ENCODE results near the gene STK16. TPM values are rescaled to one million over a fixed set of nuclear protein-coding genes. Genes with fewer than 3 reads are reported as not detected.

Gene STK16
- total RNA-seq, 2 donors from 2014 or later, result 8.0 to 16.8 TPM

GRCh38 chr2:219244789-219245147 is 511 bp upstream of the STK16 start:
- Histone ChIP-seq H3K9me3 (no peaks in the 10 kb centered on the region), H3K4me3 (peak overlapping the region; percentile 62 to 78), H3K36me3 (replicated peaks in 1 of 2; ENCODE audit: insufficient read depth in 1 of 2, low read depth in 2 of 2) (no peaks in the 10 kb centered on the region), H3K27me3 (no peaks in the 10 kb centered on the region), H3K4me1 (peaks cover 50% of the 10 kb centered on the region), H3K27ac (peak overlapping the region in 3 of 4 donors; percentile 80 to 96 (median 93))
- no peak for ATAC-seq
- intact Hi-C loops (cut with DNase I), result no loop called here
- WGBS, 2 donors, result 8 to 16% methylated on average over 6 of the region's 6 CpGs
- TF ChIP-seq POLR2A (IDR thresholded peaks at IDR 0.05), result no peak
- TF ChIP-seq CTCF (IDR thresholded peaks at IDR 0.05), result no peak
- no peak for DNase-seq

GRCh38 chr2:219245899-219246230 is 586 bp downstream of the STK16 start:
- Histone ChIP-seq H3K36me3 (replicated peaks in 1 of 2; ENCODE audit: insufficient read depth in 1 of 2, low read depth in 2 of 2) (peaks cover 0 to 2% of the 10 kb centered on the region in 2 donors), H3K4me3 (peak overlapping the region; percentile 62 to 78), H3K9me3 (no peaks in the 10 kb centered on the region), H3K27ac (peak overlapping the region; percentile 76 to 96 (median 86)), H3K4me1 (peaks cover 61% of the 10 kb centered on the region), H3K27me3 (no peaks in the 10 kb centered on the region)
- intact Hi-C loops (cut with DNase I), result no loop called here
- DNase-seq, result no peak
- 6 to 12% methylated on average over 10 of the region's 10 CpGs for WGBS, 2 donors
- ATAC-seq, result no peak
- TF ChIP-seq CTCF (IDR thresholded peaks at IDR 0.05) (no peak), POLR2A (IDR thresholded peaks at IDR 0.05) (no peak)

GRCh38 chr2:219246559-219246958 is 1.3 kb downstream of the STK16 start:
- no peak for ATAC-seq
- H3K4me1 ChIP-seq, result peaks cover 67% of the 10 kb centered on the region
- no peak for TF ChIP-seq CTCF (IDR thresholded peaks at IDR 0.05)
- intact Hi-C loops (cut with DNase I), result no loop called here
- DNase-seq, result no peak
- H3K27me3 ChIP-seq, result no peaks in the 10 kb centered on the region
- H3K36me3 ChIP-seq (replicated peaks in 1 of 2; ENCODE audit: insufficient read depth in 1 of 2, low read depth in 2 of 2), result peaks cover 0 to 2% of the 10 kb centered on the region in 2 donors
- no peaks in the 10 kb centered on the region for H3K9me3 ChIP-seq
- H3K4me3 ChIP-seq, result no peak overlapping the region
- H3K27ac ChIP-seq, result peak overlapping the region in 2 of 4 donors; percentile 93 to 96
- 65 to 85% methylated on average over 3 to 10 of the region's 10 CpGs for WGBS, 2 donors

GRCh38 chr2:219247678-219248642 is 2.7 kb downstream of the STK16 start:
- peak overlapping the region; percentile 80 to 96 (median 94) for H3K27ac ChIP-seq
- H3K36me3 ChIP-seq (replicated peaks in 1 of 2; ENCODE audit: insufficient read depth in 1 of 2, low read depth in 2 of 2), result peaks cover 0 to 2% of the 10 kb centered on the region in 2 donors
- no peak overlapping the region for H3K4me3 ChIP-seq
- no peaks in the 10 kb centered on the region for H3K27me3 ChIP-seq
- DNase-seq (peak in 1 of 4 donors; percentile 32), ATAC-seq (no peak)
- intact Hi-C loops (cut with DNase I), result no loop called here
- peaks cover 80% of the 10 kb centered on the region for H3K4me1 ChIP-seq
- no peak for TF ChIP-seq POLR2A (IDR thresholded peaks at IDR 0.05)
- TF ChIP-seq CTCF (IDR thresholded peaks at IDR 0.05), result no peak
- WGBS, 2 donors, result 85 to 89% methylated on average over 12 to 17 of the region's 17 CpGs
- no peaks in the 10 kb centered on the region for H3K9me3 ChIP-seq

- intact Hi-C loops (cut with DNase I), result no loop called here
- H3K36me3 ChIP-seq (replicated peaks in 1 of 2; ENCODE audit: insufficient read depth in 1 of 2, low read depth in 2 of 2), result peaks cover 0 to 2% of the 10 kb centered on the region in 2 donors
- WGBS, 2 donors, result 65 to 83% methylated on average over 2 of the region's 2 CpGs
- no peaks in the 10 kb centered on the region for H3K27me3 ChIP-seq
- DNase-seq (no peak), ATAC-seq (no peak)
- H3K4me1 ChIP-seq, result peaks cover 87% of the 10 kb centered on the region
- peak overlapping the region; percentile 80 to 96 (median 94) for H3K27ac ChIP-seq
- TF ChIP-seq CTCF (IDR thresholded peaks at IDR 0.05) (no peak), POLR2A (IDR thresholded peaks at IDR 0.05) (no peak)
- H3K9me3 ChIP-seq, result no peaks in the 10 kb centered on the region
- no peak overlapping the region for H3K4me3 ChIP-seq
These were observed 3.5 kb downstream of the STK16 start for GRCh38 chr2:219248845-219249202.
